T-cell (primary cell): ENCODE results near the gene ARID4B. TPM values are rescaled to one million over a fixed set of nuclear protein-coding genes. Genes with fewer than 3 reads are reported as not detected.

Experiments
- ATAC-seq, 4 experiments: fragments of 200-7000 bp in 3 of 4; fragments of 150-1000 bp in 1 of 4; cut with Tn5 transposase; replicated peaks in 1 of 4; 1 replicate in 3 of 4; 2 replicates in 1 of 4; pipeline ENCODE4 v1.10.0; 2021; ENCODE audit warnings: moderate library complexity in 3 of 4, mild to moderate bottlenecking in 2 of 4, moderate number of reproducible peaks in 1 of 4
- CTCF ChIA-PET, 2 donors: fragments of 300-600 bp; sonication (Branson Sonifier 250); formaldehyde crosslinking; loops; one replicate each; lab custom pipeline; 2022; ENCODE audit warnings: antibody characterized with exemption in 2 of 2; lab: Charles Lee
- POLR2A ChIA-PET, 2 donors: fragments of 300-600 bp; sonication (Branson Sonifier 250); formaldehyde crosslinking; loops; one replicate each; lab custom pipeline; 2022; ENCODE audit warnings: antibody characterized with exemption in 2 of 2; lab: Charles Lee
- DNase-seq, 35 experiments: peaks; one replicate each; pipeline versions ENCODE4 v3.0.0 to v3.0.0-alpha.2; 2013 to 2023
- H3K27ac ChIP-seq: one replicate; pipeline ENCODE4 v1.5.1; 2013; ENCODE audit warnings: low read length
- H3K27me3 ChIP-seq, 2 experiments: replicated peaks in 1 of 2; 1 replicate in 1 of 2; 2 replicates in 1 of 2; pipeline versions ENCODE4 v1.6.1 to v1.7.0; 2013; ENCODE audit warnings: low read length in 1 of 2, mixed read lengths in 1 of 2; ENCODE audit not compliant: control insufficient read depth in 2 of 2, insufficient read depth in 2 of 2; ENCODE audit errors: extremely low read depth in 1 of 2
- H3K36me3 ChIP-seq, 2 donors: 1 replicate in 1 of 2; 2 replicates in 1 of 2; pipeline versions ENCODE4 v1.6.1 to v1.7.0; 2013; ENCODE audit warnings: low read length in 1 of 2; ENCODE audit not compliant: control insufficient read depth in 2 of 2, insufficient read depth in 1 of 2; ENCODE audit errors: extremely low read depth in 1 of 2
- H3K4me1 ChIP-seq, 2 experiments: 1 replicate in 1 of 2; 2 replicates in 1 of 2; pipeline versions ENCODE4 v1.6.1 to v1.7.0; 2013; ENCODE audit warnings: low read length in 2 of 2, mixed read lengths in 1 of 2; ENCODE audit not compliant: insufficient read depth in 2 of 2, control insufficient read depth in 1 of 2; ENCODE audit errors: extremely low read depth in 1 of 2
- H3K4me3 ChIP-seq, 2 donors: 1 replicate in 1 of 2; 2 replicates in 1 of 2; pipeline versions ENCODE4 v1.5.1 to v1.7.0; 2013; ENCODE audit warnings: mild to moderate bottlenecking in 2 of 2, low read length in 1 of 2, moderate library complexity in 1 of 2; ENCODE audit not compliant: control insufficient read depth in 1 of 2; ENCODE audit errors: extremely low read depth in 1 of 2
- H3K9me3 ChIP-seq: 2 replicates; pipeline ENCODE4 v1.7.0; 2013
- H3K27ac Mint-ChIP-seq, 2 donors: one replicate each; pipeline ENCODE4 v1.8.0; 2020 to 2021; ENCODE audit warnings: mild to moderate bottlenecking in 2 of 2, mixed read lengths in 2 of 2
- H3K27me3 Mint-ChIP-seq, 2 donors: one replicate each; pipeline ENCODE4 v1.8.0; 2021 to 2022; ENCODE audit warnings: mixed read lengths in 2 of 2
- H3K36me3 Mint-ChIP-seq: one replicate; pipeline ENCODE4 v1.8.0; 2021; ENCODE audit warnings: mixed read lengths
- H3K4me1 Mint-ChIP-seq, 3 donors: one replicate each; pipeline ENCODE4 v1.8.0; 2020 to 2022; ENCODE audit warnings: mixed read lengths in 3 of 3, mild to moderate bottlenecking in 1 of 3
- H3K4me3 Mint-ChIP-seq, 3 donors: one replicate each; pipeline ENCODE4 v1.8.0; 2020 to 2022; ENCODE audit warnings: mild to moderate bottlenecking in 3 of 3, mixed read lengths in 3 of 3, moderate library complexity in 3 of 3
- H3K9me3 Mint-ChIP-seq, 3 donors: one replicate each; pipeline ENCODE4 v1.8.0; 2020 to 2022; ENCODE audit warnings: mixed read lengths in 3 of 3
- WGBS: methylation state at CpG from one replicate; pipeline ENCODE4 v1.1.5; 2013; ENCODE audit warnings: missing lambda C conversion rate; ENCODE audit not compliant: insufficient coverage; 5-methylcytosine and 5-hydroxymethylcytosine counted together
- total RNA-seq, 35 experiments: library from RNA in 6 of 35; stranded (reverse) in 6 of 35; fragments of 120-200 nt in 1 of 35; gene quantifications; one replicate each; pipeline versions ENCODE4 v1.2.1 to v1.2.4 and lab custom pipeline; 2013 to 2026

The ARID4B gene
- total RNA-seq, 5 donors from 2014 or later (not counting 1 experiment from before 2014, with no cell fraction given): 70.4 to 151 (median 79.1) TPM

GRCh38 chr1:235266967-235267366 is 61.0 kb downstream of the ARID4B start:
- ATAC-seq (no peak), DNase-seq (no peak)
- Histone ChIP-seq H3K27me3 (no peaks in the 10 kb centered on the region), H3K36me3 (no peaks in the 10 kb centered on the region), H3K4me1 (peaks cover 7 to 25% of the 10 kb centered on the region in 2 experiments), H3K9me3 (no peaks in the 10 kb centered on the region), H3K27ac (no peak overlapping the region), H3K4me3 (no peak overlapping the region)
- no peaks in the 10 kb centered on the region for H3K27me3 Mint-ChIP-seq
- POLR2A ChIA-PET: interaction anchor here in 1 of 2 donors (0.6 to 1.1 kb wide), 2 partner anchors 14 to 38 kb away, joined by 3 read pairs; no protein-coding TSS in a partner anchor
- H3K4me1 Mint-ChIP-seq: peaks cover 71 to 81% (median 74%) of the 10 kb centered on the region in 3 donors
- no peak overlapping the region for H3K27ac Mint-ChIP-seq
- 100% methylated on average over 2 of the region's 8 CpGs for WGBS
- CTCF ChIA-PET: interaction anchor here in 1 of 2 donors (0.5 kb wide), 1 partner anchor 64 kb away, joined by 9 read pairs; no protein-coding TSS in a partner anchor
- H3K4me3 Mint-ChIP-seq: no peak overlapping the region
- H3K36me3 Mint-ChIP-seq: no peaks in the 10 kb centered on the region
- no peaks in the 10 kb centered on the region for H3K9me3 Mint-ChIP-seq

- peaks cover 75 to 84% (median 77%) of the 10 kb centered on the region in 3 donors for H3K4me1 Mint-ChIP-seq
- H3K27me3 ChIP-seq: no peaks in the 10 kb centered on the region
- no peaks in the 10 kb centered on the region for H3K27me3 Mint-ChIP-seq
- ChIA-PET CTCF (interaction anchor here in 1 of 2 donors (0.7 kb wide), 1 partner anchor 237 kb away, joined by 3 read pairs; no protein-coding TSS in a partner anchor), POLR2A (interaction anchor here in 1 of 2 donors (0.6 to 1.1 kb wide), 2 partner anchors 15 to 38 kb away, joined by 3 read pairs; no protein-coding TSS in a partner anchor)
- H3K27ac ChIP-seq: peak overlapping the region; percentile 3
- ATAC-seq: no peak
- H3K27ac Mint-ChIP-seq: peak overlapping the region; percentile 8 to 52
- no peak for DNase-seq
- no peaks in the 10 kb centered on the region for H3K9me3 ChIP-seq
- H3K9me3 Mint-ChIP-seq: no peaks in the 10 kb centered on the region
- H3K36me3 ChIP-seq: no peaks in the 10 kb centered on the region
- H3K4me1 ChIP-seq: peaks cover 7 to 22% of the 10 kb centered on the region in 2 experiments
- no peak overlapping the region for H3K4me3 Mint-ChIP-seq
- no peak overlapping the region for H3K4me3 ChIP-seq
- no peaks in the 10 kb centered on the region for H3K36me3 Mint-ChIP-seq
- WGBS: no CpG with 5 or more reads among the region's 1 CpG
These were observed 61.7 kb downstream of the ARID4B start for GRCh38 chr1:235266325-235266724.

GRCh38 chr1:235265900-235266299 is 62.1 kb downstream of the ARID4B start:
- Histone ChIP-seq H3K27ac (peak overlapping the region; percentile 3), H3K36me3 (no peaks in the 10 kb centered on the region), H3K9me3 (no peaks in the 10 kb centered on the region), H3K4me1 (peaks cover 7 to 22% of the 10 kb centered on the region in 2 experiments), H3K4me3 (no peak overlapping the region), H3K27me3 (no peaks in the 10 kb centered on the region)
- H3K4me1 Mint-ChIP-seq: peaks cover 75 to 84% (median 77%) of the 10 kb centered on the region in 3 donors
- H3K36me3 Mint-ChIP-seq: no peaks in the 10 kb centered on the region
- ChIA-PET POLR2A (no interaction called here), CTCF (interaction anchor here in 1 of 2 donors (0.7 kb wide), 1 partner anchor 237 kb away, joined by 3 read pairs; no protein-coding TSS in a partner anchor)
- no peaks in the 10 kb centered on the region for H3K9me3 Mint-ChIP-seq
- WGBS: 80% methylated on average over 1 of the region's 3 CpGs
- peak overlapping the region; percentile 8 to 19 for H3K27ac Mint-ChIP-seq
- no peak overlapping the region for H3K4me3 Mint-ChIP-seq
- no peaks in the 10 kb centered on the region for H3K27me3 Mint-ChIP-seq
- DNase-seq (no peak), ATAC-seq (no peak)

- H3K9me3 ChIP-seq: no peaks in the 10 kb centered on the region
- H3K4me3 ChIP-seq: no peak overlapping the region
- H3K36me3 ChIP-seq: no peaks in the 10 kb centered on the region
- Mint-ChIP-seq H3K27me3 (no peaks in the 10 kb centered on the region), H3K9me3 (no peaks in the 10 kb centered on the region), H3K4me3 (no peak overlapping the region), H3K4me1 (peaks cover 75 to 85% (median 79%) of the 10 kb centered on the region in 3 donors), H3K36me3 (peaks cover 6% of the 10 kb centered on the region), H3K27ac (peak overlapping the region in 1 of 2 donors; percentile 44)
- ATAC-seq (no peak), DNase-seq (no peak)
- peaks cover 16 to 20% of the 10 kb centered on the region in 2 experiments for H3K4me1 ChIP-seq
- ChIA-PET CTCF (no interaction called here), POLR2A (interaction anchor here in 1 of 2 donors (0.5 kb wide), 1 partner anchor 262 kb away, joined by 3 read pairs; no protein-coding TSS in a partner anchor)
- no peaks in the 10 kb centered on the region for H3K27me3 ChIP-seq
- H3K27ac ChIP-seq: no peak overlapping the region
These were observed 63.7 kb downstream of the ARID4B start for GRCh38 chr1:235264327-235264726.

- Mint-ChIP-seq H3K9me3 (no peaks in the 10 kb centered on the region), H3K36me3 (peaks cover 6% of the 10 kb centered on the region), H3K27me3 (no peaks in the 10 kb centered on the region), H3K4me1 (peaks cover 76 to 86% (median 81%) of the 10 kb centered on the region in 3 donors), H3K27ac (no peak overlapping the region), H3K4me3 (no peak overlapping the region)
- H3K4me1 ChIP-seq: peaks cover 23 to 28% of the 10 kb centered on the region in 2 experiments
- no peaks in the 10 kb centered on the region for H3K9me3 ChIP-seq
- no peak overlapping the region for H3K4me3 ChIP-seq
- CTCF ChIA-PET: interaction anchor here in 1 of 2 donors (2.8 kb wide), 1 partner anchor 154 kb away, joined by 12 read pairs; no protein-coding TSS in a partner anchor
- POLR2A ChIA-PET: interaction anchor here in 1 of 2 donors (0.7 kb wide), 1 partner anchor 1967 kb away, joined by 3 read pairs; the partner anchor contains the start of gene PCNX2
- WGBS: no CpG with 5 or more reads among the region's 3 CpGs
- peaks cover 0 to 7% of the 10 kb centered on the region in 2 donors for H3K36me3 ChIP-seq
- H3K27ac ChIP-seq: no peak overlapping the region
- DNase-seq (no peak), ATAC-seq (no peak)
- no peaks in the 10 kb centered on the region for H3K27me3 ChIP-seq
These were observed 65.4 kb downstream of the ARID4B start for GRCh38 chr1:235262539-235262938.

GRCh38 chr1:235261243-235261642 is 66.7 kb downstream of the ARID4B start:
- ChIA-PET POLR2A (no interaction called here), CTCF (interaction anchor here (0.7 to 2.8 kb wide), 8 partner anchors 10 to 155 kb away, joined by 3 to 12 read pairs (median 3); no protein-coding TSS in a partner anchor)
- no peaks in the 10 kb centered on the region for H3K9me3 ChIP-seq
- peaks cover 9% of the 10 kb centered on the region for H3K36me3 Mint-ChIP-seq
- H3K4me3 ChIP-seq: no peak overlapping the region
- no peaks in the 10 kb centered on the region for H3K27me3 ChIP-seq
- peaks cover 67 to 81% (median 80%) of the 10 kb centered on the region in 3 donors for H3K4me1 Mint-ChIP-seq
- ATAC-seq: no peak
- peak overlapping the region; percentile 8 for H3K27ac ChIP-seq
- H3K36me3 ChIP-seq: peaks cover 0 to 7% of the 10 kb centered on the region in 2 donors
- 100% methylated on average over 1 of the region's 4 CpGs for WGBS
- peaks cover 21 to 25% of the 10 kb centered on the region in 2 experiments for H3K4me1 ChIP-seq
- DNase-seq: no peak
- H3K27ac Mint-ChIP-seq: peak overlapping the region; percentile 71 to 78
- H3K9me3 Mint-ChIP-seq: no peaks in the 10 kb centered on the region
- no peak overlapping the region for H3K4me3 Mint-ChIP-seq
- H3K27me3 Mint-ChIP-seq: no peaks in the 10 kb centered on the region
